Hepatocyte (in vitro differentiated cells): Measurements from ENCODE around the gene WASL. TPM values are rescaled to one million over a fixed set of nuclear protein-coding genes. Genes with fewer than 3 reads are reported as not detected.

Experiments
- DNase-seq: peaks from one replicate; pipeline ENCODE4 v3.0.0-alpha.2; 2016; ENCODE audit warnings: low spot score
- H2AFZ ChIP-seq: fragments of 200-600 bp; sonication (generic); 2 replicates; pipeline ENCODE4 v1.6.0; 2016; ENCODE audit warnings: antibody characterized with exemption, mild to moderate bottlenecking
- H3K27ac ChIP-seq: fragments of 200-600 bp; sonication (generic); 2 replicates; pipeline ENCODE4 v1.5.1; 2016; ENCODE audit warnings: mild to moderate bottlenecking
- H3K27me3 ChIP-seq: fragments of 200-600 bp; sonication (generic); 2 replicates; pipeline ENCODE4 v1.6.1; 2016
- H3K36me3 ChIP-seq: fragments of 200-600 bp; sonication (generic); replicated peaks from 2 replicates; pipeline ENCODE4 v1.5.1; 2016; ENCODE audit warnings: low read depth; ENCODE audit not compliant: insufficient read depth
- H3K4me1 ChIP-seq: fragments of 200-600 bp; sonication (generic); 2 replicates; pipeline ENCODE4 v1.5.1; 2016; ENCODE audit warnings: mild to moderate bottlenecking, moderate library complexity; ENCODE audit not compliant: insufficient read depth
- H3K4me2 ChIP-seq: fragments of 200-600 bp; sonication (generic); 2 replicates; pipeline ENCODE4 v1.6.0; 2016
- H3K4me3 ChIP-seq: fragments of 200-600 bp; sonication (generic); 2 replicates; pipeline ENCODE4 v1.5.1; 2016; ENCODE audit warnings: mild to moderate bottlenecking
- H3K79me2 ChIP-seq: fragments of 200-600 bp; sonication (generic); 2 replicates; pipeline ENCODE4 v1.6.0; 2017; ENCODE audit warnings: mild to moderate bottlenecking
- H3K9me2 ChIP-seq: fragments of 200-600 bp; sonication (generic); replicated peaks from 2 replicates; pipeline ENCODE4 v1.6.0; 2017; ENCODE audit warnings: mild to moderate bottlenecking; ENCODE audit not compliant: insufficient read depth
- H3K9me3 ChIP-seq: fragments of 200-600 bp; sonication (generic); 2 replicates; pipeline ENCODE4 v1.5.1; 2016; ENCODE audit warnings: low read depth, mild to moderate bottlenecking
- H4K20me1 ChIP-seq: fragments of 200-600 bp; sonication (generic); 2 replicates; pipeline ENCODE4 v1.6.0; 2016; ENCODE audit warnings: mild to moderate bottlenecking; ENCODE audit not compliant: insufficient read depth, poor library complexity, severe bottlenecking
- CTCF ChIP-seq: fragments of 200-600 bp; sonication (generic); IDR thresholded peaks from 2 replicates; pipeline ENCODE4 v1.5.1; 2016; ENCODE audit warnings: antibody characterized with exemption, mild to moderate bottlenecking; ENCODE audit not compliant: poor library complexity
- EZH2 ChIP-seq: fragments of 200-600 bp; sonication (generic); IDR thresholded peaks from 2 replicates; pipeline ENCODE4 v1.6.1; 2016; ENCODE audit warnings: antibody characterized with exemption, mild to moderate bottlenecking, borderline replicate concordance
- EZH2phosphoT487 ChIP-seq: fragments of 200-600 bp; sonication (generic); IDR thresholded peaks from one replicate; pipeline ENCODE4 v1.6.1; 2018; ENCODE audit warnings: antibody characterized with exemption, mild to moderate bottlenecking, low read depth, moderate library complexity; ENCODE audit not compliant: unreplicated experiment, severe bottlenecking
- WGBS: methylation state at CpG from one replicate; pipeline ENCODE4 v1.1.6; 2016; ENCODE audit warnings: low lambda C conversion rate; ENCODE audit errors: missing lambda C conversion rate; 5-methylcytosine and 5-hydroxymethylcytosine counted together
- polyA plus RNA-seq: library from polyadenylated mRNA; unstranded; fragments of >200 nt; fragmentation: Nextera tagmentation; extraction: Ambion mirVana; gene quantifications from 2 replicates; pipeline ENCODE4 v1.2.1, GENCODE V29; 2016
- total RNA-seq: library from RNA; depleted of rRNA; stranded (reverse); fragments of >200 nt; gene quantifications from 2 replicates; pipeline ENCODE4 v1.2.3, GENCODE V29; 2014

Gene WASL
- total and polyA plus RNA-seq, 2 experiments from 2014 or later: 36.8 to 48.9 TPM

GRCh38 chr7:123750389-123751230, 1.8 kb upstream of the WASL start:
- Histone ChIP-seq H4K20me1 (peaks cover 18% of the 10 kb centered on the region), H3K27ac (peak overlapping the region; percentile 98), H3K9me2 (no peaks in the 10 kb centered on the region), H2AFZ (no peak overlapping the region), H3K27me3 (no peaks in the 10 kb centered on the region), H3K4me3 (peak overlapping the region; percentile 53), H3K9me3 (no peaks in the 10 kb centered on the region), H3K36me3 (no peaks in the 10 kb centered on the region), H3K4me2 (peak overlapping the region; percentile 82), H3K4me1 (peaks cover 19% of the 10 kb centered on the region), H3K79me2 (peaks cover 50% of the 10 kb centered on the region)
- 89% methylated on average over 2 of the region's 2 CpGs for whole genome bisulfite sequencing
- TF ChIP-seq EZH2phosphoT487 (no peak), EZH2 (no peak), CTCF (no peak)
- DNase-seq: no peak

GRCh38 chr7:123749537-123749857, 694 bp upstream of the WASL start:
- DNase-seq: peak; percentile 66
- WGBS: 0% methylated on average over 10 of the region's 10 CpGs
- peak overlapping the region; percentile 82 for H3K4me2 ChIP-seq
- peak overlapping the region; percentile 90 for H2AFZ ChIP-seq
- H3K27me3 ChIP-seq: no peaks in the 10 kb centered on the region
- peaks cover 61% of the 10 kb centered on the region for H3K79me2 ChIP-seq
- H3K36me3 ChIP-seq: no peaks in the 10 kb centered on the region
- peaks cover 29% of the 10 kb centered on the region for H4K20me1 ChIP-seq
- H3K27ac ChIP-seq: peak overlapping the region; percentile 98
- H3K9me3 ChIP-seq: no peaks in the 10 kb centered on the region
- H3K4me3 ChIP-seq: peak overlapping the region; percentile 53
- H3K9me2 ChIP-seq: no peaks in the 10 kb centered on the region
- TF ChIP-seq EZH2: no peak
- TF ChIP-seq CTCF: peak; percentile 3
- H3K4me1 ChIP-seq: peaks cover 28% of the 10 kb centered on the region

GRCh38 chr7:123748171-123748733, 551 bp downstream of the WASL start:
- H3K4me2 ChIP-seq: peak overlapping the region; percentile 83
- no peaks in the 10 kb centered on the region for H3K27me3 ChIP-seq
- peaks cover 40% of the 10 kb centered on the region for H3K4me1 ChIP-seq
- peak overlapping the region; percentile 66 for H2AFZ ChIP-seq
- H3K9me2 ChIP-seq: no peaks in the 10 kb centered on the region
- H3K4me3 ChIP-seq: peak overlapping the region; percentile 88
- H3K36me3 ChIP-seq: no peaks in the 10 kb centered on the region
- DNase-seq: peak; percentile 68
- under 1% methylated on average over 30 of the region's 46 CpGs for WGBS
- peaks cover 41% of the 10 kb centered on the region for H4K20me1 ChIP-seq
- TF ChIP-seq EZH2phosphoT487 (no peak), CTCF (no peak), EZH2 (no peak)
- peaks cover 74% of the 10 kb centered on the region for H3K79me2 ChIP-seq
- no peaks in the 10 kb centered on the region for H3K9me3 ChIP-seq
- peak overlapping the region; percentile 98 for H3K27ac ChIP-seq
